ENCODE measurements around the gene FYB1.
A peak's percentile ranks its signal among the peaks of the same experiment; 100 is the strongest.

The FYB1 gene

DNA sequence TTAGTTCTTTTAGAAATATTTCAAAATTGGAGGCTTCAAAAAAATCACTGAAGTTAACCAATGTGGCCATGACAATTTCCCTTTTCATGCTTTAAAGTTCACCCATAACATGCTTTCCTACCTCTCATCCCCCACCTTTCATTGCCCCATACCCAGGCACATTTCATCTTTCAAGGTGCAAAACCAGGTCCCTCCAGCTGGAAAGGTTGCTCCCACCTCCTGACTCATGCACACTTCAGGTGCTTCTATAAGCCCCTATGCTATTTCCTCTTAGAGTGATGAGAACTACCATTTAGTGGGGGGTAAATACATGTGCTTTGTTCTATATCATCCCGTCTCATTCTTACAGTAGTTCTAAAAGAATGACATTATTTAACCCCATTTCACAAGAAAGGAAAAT is 15.4 kb downstream of the FYB1 start:
- no peak for DNase-seq (ENCODE audit: low read depth)

DNA sequence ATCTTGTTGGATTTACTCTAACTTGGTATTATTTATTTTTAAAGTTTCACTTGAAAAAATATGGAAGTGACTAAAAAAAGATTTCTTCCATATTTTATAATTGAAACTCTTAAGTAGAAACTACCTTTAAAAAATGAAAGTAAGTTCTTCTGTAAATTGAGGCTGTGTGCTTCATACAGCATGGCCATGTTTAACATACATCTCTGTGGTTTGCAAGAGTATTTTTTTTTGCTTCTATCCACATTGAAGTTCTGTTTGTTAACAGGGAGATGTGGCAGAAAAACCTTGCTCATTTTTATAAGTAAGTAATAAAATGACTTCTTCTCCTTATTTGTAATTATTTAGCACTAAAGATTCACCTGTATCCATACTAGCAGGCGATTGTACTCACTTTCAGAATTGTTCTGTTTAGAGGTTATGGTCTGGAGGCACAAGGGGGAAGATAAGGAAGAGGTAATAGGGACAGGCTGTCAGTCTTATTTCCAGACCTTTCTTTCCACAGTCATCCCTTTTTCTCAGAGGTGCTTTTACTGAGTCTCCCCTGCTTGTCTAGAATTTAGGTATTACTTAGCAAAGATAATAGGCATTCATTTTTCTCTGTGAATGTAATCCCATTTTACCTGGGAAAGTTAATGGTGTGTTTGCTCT is 16.0 kb downstream of the FYB1 start:
- no peak for DNase-seq (ENCODE audit: low read depth)

DNA sequence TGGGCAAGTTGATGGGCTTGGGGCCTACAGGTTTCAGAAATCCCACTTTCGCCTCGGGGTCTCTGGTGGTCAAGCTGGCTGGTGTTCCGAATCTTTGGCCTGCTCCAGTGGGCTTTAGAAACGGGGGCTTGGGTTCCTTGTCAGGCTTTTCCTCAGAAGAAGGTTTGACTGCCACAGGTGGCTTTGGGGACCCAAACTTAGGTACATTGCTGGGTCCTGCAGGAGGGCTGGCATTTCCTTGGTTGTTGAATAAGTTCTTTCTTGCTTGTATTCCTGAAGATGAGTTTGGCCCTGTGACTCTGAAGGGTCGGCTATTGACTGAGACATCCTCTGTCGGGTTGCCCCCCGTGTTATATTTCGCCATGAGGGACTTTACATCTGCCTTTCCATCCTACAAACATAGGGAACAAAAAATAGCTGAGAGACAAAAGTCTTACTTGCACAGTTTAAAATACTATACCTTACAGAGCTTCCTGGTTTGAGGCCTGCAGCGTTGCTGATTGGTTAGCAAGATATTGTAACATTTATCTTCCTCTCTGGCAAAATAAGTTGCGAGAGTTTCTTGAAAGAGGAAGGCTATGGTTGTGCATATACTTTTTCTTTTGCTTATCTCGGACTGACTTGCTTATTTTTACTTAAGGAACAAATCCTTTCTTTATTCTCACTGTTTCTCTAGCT is 16.6 kb downstream of the FYB1 start:
- no peak for DNase-seq (ENCODE audit: low read depth)

DNA sequence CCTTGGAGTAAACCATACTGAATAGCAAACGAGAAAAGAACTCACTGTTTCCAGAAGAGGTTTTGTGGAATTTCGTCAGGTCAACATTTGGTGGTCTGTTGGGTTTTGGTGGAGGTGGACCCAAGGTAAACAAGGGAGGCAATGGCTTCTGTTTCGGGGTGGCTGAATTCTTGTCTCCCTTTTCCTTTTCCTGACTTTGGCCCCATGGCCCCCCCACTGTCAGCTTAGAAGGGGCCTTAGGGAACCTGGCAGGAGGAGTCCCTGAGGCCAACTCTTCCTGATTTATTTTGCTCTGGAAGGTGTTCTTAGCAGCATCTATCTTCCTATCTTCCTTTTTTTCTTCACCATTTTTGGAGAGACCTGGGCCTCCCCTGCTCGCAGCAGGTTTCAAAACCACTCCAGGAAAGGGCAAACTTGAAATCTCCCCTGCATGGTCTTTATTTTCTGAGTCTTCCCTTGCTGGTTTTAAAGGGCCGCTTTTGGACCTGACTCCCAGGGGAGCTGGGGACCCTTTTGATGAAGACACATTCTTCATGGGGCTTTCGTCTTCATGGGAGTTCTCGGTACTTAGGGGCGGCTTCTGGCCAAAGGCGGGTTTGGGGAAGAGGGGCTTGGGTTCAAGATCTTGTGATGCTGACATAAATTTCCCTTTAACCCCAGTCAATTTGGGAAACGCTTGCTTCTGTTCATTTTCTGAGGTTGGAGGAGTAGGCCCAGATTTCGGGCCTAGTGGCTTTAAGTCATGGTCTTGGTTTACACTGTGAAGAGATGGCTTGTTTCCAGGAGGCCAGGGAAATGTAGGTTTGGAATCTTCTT is 17.4 kb downstream of the FYB1 start:
- DNase-seq (ENCODE audit: low read depth), result no peak

DNA sequence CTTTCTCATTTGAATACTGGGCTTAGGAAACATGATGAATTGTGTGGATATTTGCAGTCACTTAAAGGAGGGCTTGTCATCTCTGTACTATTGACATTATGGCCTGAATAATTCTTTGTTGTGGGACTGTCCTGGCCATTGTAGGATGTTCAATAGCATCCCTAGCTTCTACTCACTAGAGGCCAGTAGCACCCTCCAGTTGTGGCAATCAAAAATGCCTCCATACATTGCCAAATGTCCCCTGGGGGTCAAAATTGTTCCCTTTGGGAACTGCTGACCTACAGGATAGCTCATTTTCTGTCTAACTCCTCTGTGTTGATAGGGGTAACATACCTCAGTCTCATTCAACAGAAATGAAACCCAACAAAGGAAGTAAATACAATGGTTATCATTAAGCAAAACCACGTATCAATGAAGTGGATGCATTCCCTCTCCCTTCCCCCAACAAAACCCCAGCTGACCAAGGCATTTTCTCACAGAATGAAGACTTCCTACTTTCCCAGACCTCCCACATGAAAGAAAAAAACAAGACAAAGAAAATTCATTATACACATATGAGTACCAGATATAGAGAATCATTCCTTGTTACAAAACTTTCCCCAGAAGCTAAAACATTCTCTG is 18.1 kb downstream of the FYB1 start:
- no peak for DNase-seq (ENCODE audit: low read depth)

DNA sequence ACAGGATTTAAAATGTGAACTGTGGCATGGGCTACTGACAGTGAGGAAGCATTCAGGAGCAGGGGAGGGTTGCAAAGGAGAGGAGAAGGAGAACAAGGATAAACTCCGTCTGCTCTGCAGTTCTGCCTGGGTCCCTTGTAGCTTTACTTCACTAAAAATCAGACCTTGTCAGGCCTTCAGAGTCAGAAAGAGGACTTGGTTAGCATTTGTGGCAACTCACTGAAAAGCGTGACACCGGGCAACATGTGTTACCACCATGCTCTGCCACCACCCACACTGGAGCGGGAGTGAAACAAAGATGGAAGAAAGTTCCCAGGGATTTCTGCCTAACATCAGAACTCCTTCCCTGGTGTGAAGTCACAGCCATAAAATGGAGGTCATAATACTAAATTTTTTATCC is 19.3 kb downstream of the FYB1 start:
- DNase-seq (ENCODE audit: low read depth), result no peak

DNA sequence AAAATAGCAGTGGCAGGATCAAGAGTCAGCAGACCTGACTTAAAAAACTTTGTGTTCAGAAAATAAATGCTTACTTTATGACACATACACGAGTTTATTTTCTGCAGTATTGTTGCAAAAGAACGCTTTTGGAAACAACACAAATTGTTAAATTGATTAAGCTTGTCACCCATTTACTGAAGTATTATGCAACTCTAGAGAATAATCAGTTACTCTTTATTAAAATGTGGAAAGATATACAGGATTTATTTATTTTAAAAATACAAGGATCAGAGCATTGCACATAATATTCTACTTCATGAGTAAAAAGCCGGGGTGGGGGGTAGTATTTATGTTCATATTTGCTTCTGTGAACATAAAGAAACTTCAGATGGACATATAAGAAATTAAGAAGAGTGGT is 20.0 kb downstream of the FYB1 start:
- no peak for DNase-seq (ENCODE audit: low read depth)

DNA sequence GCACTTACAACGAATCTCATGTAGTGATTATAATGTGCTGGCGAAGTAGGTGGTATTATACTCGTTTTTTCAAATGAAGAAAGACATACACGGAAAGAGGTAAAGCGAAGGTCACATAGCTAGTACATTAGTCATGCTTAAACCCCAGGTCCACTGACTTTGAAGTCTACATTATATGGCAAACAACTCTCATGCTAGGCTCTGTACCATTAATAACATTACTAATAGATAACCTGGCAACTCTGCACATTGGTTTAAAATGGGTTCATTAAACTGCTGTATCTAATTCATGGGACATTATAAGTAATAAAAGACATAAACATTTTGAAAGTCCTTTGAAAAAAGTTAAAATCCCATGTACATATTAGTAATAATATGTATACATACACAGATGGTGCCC is 21.2 kb downstream of the FYB1 start:
- no peak for DNase-seq (ENCODE audit: low read depth)

DNA sequence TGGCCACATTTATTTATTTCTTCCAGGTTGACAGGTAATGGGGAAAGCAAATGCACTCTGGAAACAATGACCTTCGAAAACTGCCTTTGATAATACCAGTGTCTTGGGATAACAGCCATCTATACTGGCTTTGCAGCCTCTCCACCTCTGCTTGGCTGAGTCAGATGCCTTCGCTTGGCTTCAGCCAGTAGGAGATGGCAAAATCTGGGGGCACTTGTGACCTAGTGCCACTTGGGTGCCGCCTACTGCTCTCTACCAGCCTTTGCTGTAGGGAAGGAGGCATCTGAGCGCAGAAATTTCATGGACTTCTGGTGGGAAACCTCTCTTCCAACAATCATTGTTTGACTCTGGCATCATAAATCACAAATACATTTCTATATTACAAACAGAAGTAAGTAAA is 21.8 kb downstream of the FYB1 start:
- peak; percentile 41 for DNase-seq (ENCODE audit: low read depth)

DNA sequence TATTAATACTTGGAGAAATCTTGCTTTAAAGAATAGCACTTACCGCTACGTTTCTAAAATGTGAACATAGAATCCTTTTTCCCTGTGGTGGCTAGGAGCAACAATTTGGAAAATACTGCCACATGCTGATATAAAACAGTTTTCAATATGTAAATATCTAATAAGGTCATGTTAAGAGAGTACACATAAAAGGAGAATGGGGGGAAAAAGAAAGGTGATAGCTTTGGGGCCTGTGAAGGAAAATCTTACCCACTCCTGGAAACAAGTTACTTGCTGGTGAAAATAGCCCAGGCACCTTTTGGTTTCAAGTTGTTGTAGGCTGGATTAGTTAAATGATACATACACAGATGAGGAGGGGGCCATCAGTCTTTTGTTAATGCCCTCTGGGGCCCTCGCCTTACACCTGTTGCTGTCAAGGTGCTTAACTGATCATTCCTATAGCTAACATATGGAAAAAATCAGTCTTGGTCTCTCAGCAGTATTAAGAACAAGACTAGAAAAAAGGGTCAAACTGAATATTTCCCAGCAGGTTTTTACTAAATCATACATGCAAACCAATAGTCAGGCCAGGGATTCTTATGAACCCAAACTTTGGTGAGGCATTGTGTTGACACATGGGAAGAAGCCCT is 24.1 kb downstream of the FYB1 start:
- no peak for DNase-seq (ENCODE audit: low read depth)

DNA sequence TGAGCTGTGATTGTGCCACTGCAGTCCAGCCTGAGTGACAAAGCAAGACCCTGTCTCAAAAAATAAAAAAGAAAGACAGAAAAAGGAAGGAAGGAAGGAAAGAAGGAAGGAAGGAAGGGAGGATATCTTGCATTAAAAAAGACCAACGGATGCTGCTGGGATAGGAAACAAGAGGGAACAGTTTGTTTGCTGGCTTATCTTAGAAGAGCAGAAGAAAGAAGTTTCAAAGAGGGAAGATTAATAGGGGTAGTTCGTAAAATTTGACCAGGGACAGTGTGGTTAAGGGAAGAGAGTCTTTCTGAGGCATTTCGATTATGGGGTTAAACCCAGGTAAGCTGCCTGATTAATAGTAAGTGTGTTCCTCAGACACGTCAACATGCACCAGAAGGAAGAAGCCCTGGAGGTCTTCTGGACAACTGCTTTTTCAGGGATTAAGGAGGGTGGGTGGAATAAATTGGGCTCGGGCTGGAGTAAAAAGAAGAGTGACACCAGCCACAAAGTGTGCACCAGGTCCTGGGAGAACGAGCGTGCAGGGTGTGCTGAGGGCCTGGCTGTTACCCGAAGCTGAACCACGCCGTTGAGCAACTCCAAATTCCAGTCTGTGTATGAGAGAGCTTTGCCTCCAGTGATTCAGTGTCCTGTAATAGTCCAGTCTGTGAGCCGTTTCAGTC is 24.8 kb downstream of the FYB1 start:
- no peak for DNase-seq (ENCODE audit: low read depth)

DNA sequence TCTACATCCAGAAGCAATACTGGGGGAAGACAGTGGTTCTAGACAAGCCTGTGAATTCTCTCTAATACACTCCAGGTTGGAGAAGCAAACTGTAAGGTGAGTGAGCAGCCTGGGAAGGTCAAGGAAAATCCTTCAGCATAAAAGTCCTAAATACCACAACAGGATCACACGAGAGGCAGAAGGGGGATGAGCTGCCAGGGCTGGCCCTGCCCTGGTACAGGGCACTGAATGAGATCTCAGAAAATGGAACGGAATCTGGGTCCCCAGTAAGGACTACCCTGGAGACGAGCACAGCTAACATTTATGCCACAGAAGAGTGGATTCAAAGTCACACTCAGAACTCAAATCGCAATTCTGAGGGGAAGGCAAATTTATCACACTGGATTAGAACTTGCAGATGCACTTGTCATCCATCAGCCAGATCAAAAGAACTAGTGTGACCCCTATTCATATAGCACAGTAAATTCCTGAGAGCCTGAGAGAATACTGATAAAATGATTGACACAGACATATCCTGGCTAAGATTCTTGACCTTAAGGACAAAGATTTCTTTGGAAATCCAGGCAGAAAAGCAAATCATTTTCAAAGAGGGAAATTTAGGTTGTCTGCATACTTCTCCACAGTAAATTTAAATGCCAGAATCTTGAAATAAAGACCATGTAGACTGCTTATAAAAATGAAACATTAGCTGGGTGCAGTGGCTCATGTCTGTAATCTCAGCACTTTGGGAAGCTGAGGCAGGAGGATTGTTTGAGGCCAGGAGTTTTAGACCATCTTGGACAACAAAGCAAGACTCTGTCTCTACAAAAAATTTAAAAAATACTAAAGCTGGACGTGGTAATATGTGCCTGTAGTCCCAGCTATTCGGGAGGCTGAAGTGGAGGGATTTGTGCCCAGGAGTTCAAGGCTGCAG is 25.6 kb downstream of the FYB1 start:
- DNase-seq (ENCODE audit: low read depth), result no peak

DNA sequence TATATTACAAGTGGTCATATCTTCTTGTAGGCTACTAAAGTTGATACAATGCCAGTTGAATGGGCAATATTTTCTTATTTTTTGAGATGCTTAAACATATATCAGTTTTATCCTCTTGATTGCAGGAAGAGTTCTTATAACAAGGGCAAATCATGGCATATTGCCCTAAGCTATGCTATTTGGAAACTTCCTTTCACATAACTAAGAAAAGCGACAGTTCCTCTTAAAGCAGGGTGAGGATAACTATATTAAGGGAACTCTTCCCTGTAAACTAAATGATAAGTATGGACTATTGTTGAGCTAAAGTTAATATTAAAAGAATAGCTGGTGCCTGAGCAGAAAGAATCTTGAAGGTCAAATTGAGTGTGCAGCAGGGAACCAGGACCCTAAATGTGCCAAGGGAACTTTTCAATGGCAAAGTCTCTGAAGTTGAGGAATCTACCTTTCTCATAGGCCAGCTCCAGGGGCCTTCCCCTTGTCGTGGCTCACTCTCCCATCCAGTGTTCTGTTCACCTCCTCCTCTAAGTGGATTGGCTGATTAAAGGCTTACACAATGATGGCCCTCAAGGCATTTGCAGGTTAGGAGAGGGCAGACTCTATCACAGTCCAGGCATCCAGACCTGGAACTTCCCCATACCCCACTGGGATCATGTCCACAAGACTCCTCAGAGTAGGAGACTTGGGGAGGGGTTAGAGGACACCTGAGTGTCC is 26.8 kb downstream of the FYB1 start:
- no peak for DNase-seq (ENCODE audit: low read depth)

DNA sequence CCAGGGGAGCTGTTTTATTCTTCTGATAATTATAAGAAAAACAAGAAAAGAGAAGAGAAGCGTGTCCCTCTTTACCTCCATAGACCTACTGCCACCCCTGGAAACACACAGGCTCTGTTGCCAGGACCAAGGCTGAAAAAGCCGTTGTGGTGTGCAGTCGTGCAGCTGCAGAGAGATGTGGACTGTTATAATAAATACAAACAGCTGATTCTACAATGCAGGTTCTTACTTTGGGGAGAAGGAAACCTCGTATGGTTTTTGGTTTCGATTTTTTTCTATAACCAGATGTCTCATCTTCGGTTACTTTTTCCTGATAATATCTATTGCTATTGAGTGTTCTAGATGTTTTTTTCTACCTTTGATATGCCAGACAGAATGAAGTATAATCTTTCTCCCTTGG is 28.1 kb downstream of the FYB1 start:
- DNase-seq (ENCODE audit: low read depth), result no peak

DNA sequence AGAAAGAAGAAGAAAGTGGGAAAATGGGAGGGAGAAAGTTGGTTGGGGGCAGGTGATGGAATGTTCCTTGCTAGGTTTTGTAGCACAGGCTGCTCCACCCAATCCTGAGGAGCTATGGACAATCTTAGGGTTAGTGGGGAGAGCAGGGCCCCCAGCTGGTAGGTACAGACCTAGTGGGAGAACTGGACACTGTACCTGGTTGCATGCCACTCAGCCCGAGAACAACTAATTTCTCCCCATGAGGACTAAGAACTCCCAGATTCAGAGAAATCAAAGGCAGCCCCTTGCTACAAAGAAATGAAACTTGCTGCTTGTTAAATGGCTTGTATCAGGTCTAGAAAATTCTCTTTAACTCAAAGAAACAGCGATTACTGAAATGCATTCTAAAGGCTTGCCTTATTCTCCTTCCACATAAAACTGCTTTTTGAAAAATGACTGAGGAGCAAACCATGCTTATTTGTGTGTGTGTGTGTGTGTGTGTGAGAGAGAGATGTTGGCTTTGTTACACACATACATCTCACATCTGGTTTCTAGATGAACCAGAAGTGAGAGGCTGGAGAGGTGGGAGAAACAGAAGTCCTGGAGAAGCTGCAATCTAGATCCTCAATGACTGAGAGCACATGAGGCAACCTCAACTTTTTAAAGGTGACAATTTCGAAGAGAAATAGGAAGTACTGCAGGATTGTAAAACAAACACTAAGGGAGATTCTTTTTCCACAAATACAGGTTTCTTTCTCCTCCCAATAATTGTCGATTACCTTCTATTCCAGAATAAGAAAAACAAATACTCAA is 28.9 kb downstream of the FYB1 start:
- no peak for DNase-seq (ENCODE audit: low read depth)

DNA sequence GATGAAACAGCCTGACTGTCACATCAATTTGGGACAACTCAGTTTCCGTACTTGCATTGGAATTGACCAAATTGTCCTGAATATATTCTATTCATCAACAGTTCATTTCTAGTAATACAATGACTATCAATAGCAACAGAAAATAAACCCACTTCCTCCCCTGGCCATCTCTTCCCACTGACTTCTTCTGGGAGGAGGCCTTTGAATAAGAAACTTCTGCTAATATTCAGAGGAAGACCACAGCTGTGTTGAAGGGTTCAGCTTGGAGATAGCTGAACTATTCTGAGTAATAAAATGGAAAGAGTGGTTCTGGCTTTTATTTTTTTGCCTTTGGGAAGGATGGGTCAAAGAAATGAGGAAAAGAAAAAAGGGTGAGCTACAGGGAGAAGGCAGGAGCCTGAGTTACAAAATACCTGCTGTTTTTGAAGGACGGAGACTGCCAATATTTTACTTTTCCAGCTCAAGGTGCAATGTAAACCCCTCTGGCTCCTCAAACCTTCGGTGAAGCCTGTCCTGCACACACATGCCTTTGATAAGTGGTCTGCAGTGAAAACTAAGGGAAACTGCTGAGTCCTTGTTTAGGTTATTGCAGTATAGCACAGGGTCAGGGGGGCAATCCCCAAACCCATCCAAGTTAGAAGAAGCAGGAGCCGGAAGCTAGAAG is 29.9 kb downstream of the FYB1 start:
- no peak for DNase-seq (ENCODE audit: low read depth)

DNA sequence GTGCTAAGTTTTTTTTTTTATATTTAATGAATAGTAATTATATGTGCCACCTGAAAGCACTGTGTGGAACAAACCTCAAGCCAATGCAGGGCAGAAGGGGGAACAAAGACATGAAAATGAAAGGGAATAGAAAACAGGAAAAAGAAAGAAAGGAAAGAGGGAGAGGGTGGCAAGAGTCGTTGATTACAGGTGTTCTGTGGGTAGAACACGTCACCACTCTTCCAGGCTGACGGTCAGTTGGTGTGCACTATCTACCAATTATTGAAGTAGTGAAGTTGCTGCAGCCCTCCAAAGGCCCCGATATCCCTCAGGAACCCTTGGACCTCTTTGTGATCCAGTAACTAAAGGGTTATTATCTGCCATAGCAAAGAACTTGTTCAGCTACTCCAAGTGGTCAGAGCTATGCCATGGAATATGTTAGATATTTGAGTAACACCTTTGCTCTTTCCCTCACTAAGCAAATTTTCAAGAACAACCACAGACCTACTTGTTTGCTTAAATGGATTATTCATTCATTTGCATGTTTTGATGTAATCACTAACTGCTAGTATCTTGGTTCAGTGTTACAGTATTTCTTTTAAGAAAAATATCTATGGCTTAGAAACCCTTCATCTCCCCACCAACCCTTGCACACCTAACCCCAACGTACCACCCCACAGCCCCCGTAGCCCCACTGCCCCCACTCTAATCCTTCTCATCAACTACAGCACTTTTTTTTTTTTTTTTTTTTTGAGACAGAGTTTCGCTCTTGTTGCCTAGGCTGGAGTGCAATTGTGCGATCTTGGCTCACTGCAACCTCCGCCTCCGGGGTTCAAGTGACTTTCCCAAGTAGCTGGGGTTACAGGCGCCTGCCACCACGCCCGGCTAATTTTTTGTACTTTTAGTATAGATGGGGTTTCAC is 31.3 kb downstream of the FYB1 start:
- no peak for DNase-seq (ENCODE audit: low read depth)
